Measurements from ENCODE around the gene SPATC1L.

SPATC1L gene

DNA sequence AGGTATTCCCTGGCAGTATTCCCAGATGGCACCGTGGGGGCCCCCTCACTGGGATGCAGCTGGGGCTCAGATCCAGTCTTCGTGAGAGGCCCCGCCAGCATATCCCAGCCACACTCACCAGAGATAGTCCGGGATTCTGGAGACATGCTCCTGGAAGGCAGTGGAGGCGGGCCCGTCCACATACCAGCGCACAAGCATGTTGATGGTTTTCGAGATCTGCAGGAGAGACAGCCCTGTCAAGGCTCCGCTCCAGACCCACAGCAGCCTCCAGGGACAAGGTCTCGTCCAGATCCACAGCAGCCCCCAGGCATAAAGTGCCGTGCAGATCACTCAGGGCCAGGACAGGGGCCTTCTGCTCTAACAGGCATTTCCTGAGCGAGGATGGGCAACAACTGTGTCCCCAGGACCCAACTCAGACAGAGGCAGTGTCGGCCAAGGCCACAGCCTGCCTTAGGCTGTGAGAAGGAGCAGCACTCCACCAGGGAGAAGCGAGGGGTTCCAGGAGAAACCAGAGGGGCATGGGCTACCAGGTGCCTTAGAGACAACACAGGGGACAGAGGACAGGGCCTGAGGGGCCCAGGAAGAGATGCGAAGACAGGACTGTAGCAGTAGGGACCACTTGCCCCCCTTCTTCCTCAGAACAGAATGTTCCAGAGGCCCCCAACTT lies 29.5 kb upstream of the SPATC1L start:
- TF ChIP-seq, protein P1, sequence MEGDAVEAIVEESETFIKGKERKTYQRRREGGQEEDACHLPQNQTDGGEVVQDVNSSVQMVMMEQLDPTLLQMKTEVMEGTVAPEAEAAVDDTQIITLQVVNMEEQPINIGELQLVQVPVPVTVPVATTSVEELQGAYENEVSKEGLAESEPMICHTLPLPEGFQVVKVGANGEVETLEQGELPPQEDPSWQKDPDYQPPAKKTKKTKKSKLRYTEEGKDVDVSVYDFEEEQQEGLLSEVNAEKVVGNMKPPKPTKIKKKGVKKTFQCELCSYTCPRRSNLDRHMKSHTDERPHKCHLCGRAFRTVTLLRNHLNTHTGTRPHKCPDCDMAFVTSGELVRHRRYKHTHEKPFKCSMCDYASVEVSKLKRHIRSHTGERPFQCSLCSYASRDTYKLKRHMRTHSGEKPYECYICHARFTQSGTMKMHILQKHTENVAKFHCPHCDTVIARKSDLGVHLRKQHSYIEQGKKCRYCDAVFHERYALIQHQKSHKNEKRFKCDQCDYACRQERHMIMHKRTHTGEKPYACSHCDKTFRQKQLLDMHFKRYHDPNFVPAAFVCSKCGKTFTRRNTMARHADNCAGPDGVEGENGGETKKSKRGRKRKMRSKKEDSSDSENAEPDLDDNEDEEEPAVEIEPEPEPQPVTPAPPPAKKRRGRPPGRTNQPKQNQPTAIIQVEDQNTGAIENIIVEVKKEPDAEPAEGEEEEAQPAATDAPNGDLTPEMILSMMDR (IDR thresholded peaks at IDR 0.05; ENCODE audit: insufficient read depth, low read depth, low read length, missing control alignments): no peak
- no peak overlapping the region for H3K4me3 ChIP-seq (ENCODE audit: low read length)
- DNase-seq (ENCODE audit: low read depth): no peak

DNA sequence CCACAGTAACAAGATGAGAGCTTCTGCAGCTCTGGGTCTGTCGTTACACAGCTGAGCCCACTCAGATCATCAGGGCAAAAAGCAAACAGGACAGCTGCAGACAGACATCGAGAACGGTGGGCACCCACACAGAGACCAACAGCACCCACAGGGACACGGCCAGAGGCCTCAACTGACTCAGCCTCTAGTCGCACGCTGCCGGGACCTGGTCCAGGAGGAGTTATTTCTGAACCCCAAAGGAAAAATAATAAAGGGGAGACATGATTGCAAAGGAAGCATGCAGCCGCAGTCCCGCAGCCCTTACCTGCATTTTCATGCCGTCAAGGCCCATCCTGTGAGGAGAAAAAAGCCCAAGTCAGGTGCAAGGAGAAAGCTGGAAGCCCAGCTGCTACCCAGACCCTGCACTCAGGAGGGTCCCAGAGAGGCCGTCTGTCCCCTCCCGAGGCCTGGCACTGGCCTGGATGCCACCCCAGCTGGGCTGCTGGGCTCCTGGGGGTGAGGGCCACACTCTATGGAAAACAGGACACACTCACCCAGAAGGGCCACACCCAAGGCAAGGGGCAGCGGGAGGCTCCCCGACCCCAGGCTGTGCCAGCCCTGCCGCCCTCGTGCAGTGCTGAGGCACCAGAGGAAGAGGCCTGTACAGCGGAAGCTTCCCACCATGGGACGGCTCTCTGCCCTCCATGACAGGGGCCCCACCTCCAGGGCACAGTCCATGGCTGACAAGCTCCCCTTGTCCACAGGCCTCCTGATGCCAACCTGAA lies 28.6 kb upstream of the SPATC1L start:
- TF ChIP-seq, protein P1 (IDR thresholded peaks at IDR 0.05; ENCODE audit: insufficient read depth, low read depth, low read length, missing control alignments): no peak
- H3K4me3 ChIP-seq (ENCODE audit: low read length): no peak overlapping the region
- DNase-seq (ENCODE audit: low read depth): no peak

DNA sequence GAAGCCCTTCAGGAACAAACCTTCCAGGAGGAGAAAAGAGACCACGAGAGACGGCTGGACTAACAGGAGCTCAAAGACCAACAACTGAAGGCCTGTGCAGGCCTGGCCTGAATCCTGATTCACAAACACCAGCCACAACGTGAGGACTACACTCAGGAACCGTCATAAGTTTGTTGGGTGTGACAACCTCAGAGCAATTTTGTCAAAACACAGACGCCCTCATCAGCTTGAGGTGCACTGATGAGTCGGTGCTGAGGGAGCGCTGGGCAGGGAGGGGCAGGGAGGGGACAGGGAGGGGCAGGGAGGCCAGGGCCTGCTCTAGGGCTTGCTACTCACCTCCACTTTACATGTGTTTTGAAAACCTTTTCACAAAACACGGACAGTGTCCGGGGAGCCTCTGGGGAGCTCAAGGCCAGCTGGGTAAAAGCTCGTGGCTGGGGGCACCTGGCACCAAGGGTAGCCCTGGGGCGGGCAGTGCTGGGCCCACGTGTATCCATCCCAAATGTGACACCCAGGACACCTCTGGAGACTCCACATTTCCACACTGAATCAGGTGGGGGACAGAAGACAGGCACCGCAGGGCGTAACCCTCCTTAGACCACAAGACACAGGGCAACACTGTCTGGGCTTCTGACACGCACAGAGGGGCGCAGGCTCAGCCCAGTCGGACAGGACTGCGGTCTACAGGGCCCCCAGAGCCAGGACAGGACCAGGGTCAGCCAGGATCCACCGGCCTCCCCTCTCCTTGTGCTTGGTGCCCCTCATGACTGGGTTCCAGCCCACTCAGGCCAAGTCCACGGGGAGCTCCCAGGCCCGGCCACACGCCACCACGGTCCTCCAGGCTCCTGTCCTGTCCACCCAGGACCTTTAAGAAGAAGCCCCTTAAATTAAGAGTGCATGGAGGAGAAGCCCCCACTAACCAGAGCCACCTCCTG lies 27.8 kb upstream of the SPATC1L start:
- no peak overlapping the region for H3K4me3 ChIP-seq (ENCODE audit: low read length)
- TF ChIP-seq, protein P1 (IDR thresholded peaks at IDR 0.05; ENCODE audit: insufficient read depth, low read depth, low read length, missing control alignments): no peak
- DNase-seq (ENCODE audit: low read depth): peak; percentile 52

DNA sequence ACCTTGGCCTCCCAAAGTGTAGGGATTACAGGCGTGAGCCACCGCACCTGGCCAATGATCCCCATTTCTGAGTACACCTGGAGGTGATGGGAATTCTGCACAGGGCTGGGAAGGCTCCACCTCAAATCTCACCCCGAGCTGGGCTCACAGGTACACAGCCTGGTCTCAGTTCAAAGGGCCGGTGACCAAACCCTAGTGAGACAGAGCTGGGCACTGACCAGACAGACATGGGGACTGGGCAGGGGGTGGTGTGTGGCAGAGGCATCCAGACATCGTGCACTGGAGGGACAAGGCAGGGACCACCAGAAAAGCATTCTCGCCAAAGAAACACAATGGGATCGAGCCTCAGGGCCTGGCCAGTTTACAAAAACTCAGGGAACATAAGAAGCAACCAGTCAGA lies 27.1 kb upstream of the SPATC1L start:
- DNase-seq (ENCODE audit: low read depth): no peak
- H3K4me3 ChIP-seq (ENCODE audit: low read length): no peak overlapping the region
- TF ChIP-seq, protein P1 (IDR thresholded peaks at IDR 0.05; ENCODE audit: insufficient read depth, low read depth, low read length, missing control alignments): no peak

DNA sequence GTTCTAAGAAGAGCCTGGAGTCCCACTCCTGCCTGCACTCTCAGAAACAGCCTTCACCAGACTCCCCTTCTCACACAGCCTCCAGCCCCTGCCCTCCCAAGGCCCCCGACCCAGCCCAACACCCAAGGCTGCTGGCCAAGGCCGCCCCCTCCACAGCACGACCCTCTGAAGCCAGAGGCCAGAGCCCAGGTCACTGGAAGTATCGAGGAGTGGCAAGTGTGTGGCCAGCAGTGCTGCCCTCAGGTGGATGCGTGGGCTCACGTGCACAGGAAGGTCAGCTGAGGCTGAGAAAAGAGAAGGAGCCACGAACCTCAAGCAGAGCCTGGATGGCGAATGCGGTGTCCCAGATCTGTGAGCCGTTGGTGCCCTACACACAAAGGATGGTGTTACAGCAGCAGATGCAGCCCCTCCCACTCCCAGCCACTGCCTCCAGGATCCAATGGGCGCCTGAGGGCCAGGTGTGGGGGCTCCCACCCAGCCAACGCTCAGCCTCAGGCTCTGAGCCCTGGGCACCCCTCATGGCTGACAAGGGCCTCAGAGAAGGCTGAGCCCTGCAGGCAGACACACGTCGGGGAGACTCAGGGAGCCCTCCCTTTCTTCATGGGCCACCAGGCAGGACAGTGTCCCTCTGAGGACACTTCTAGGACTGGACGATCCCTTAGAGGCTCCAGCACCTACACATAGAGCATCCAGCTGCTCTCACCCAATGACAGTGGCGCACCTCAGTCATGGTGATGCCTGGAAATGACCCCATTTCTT lies 26.3 kb upstream of the SPATC1L start:
- no peak overlapping the region for H3K4me3 ChIP-seq (ENCODE audit: low read length)
- TF ChIP-seq, protein P1 (IDR thresholded peaks at IDR 0.05; ENCODE audit: insufficient read depth, low read depth, low read length, missing control alignments): no peak
- DNase-seq (ENCODE audit: low read depth): no peak

Measured in epithelial cell of esophagus (primary cell).